Left lobe of liver (tissue), 2 donors: ENCODE data around the gene ABCD4. TPM values are rescaled to one million over a fixed set of nuclear protein-coding genes. Genes with fewer than 3 reads are reported as not detected.

Experiments
- ATAC-seq: fragments of 200-7000 bp; cut with Tn5 transposase; one replicate; pipeline ENCODE4 v1.9.1; 2020; ENCODE audit warnings: mild to moderate bottlenecking, moderate library complexity
- DNase-seq: peaks from one replicate; pipeline ENCODE4 v3.0.0-alpha.2; 2020; ENCODE audit warnings: low spot score
- total RNA-seq: library from RNA; stranded (reverse); gene quantifications from one replicate; pipeline ENCODE4 v1.2.1, GENCODE V29; 2021
- donor health status: DM: no; HTN: no; CAD: no; lungs with moderate emphysema.
- donor health status: DM: no; HTN: yes; CAD: no.

Gene ABCD4
- total RNA-seq, 1 donor from 2014 or later, result 39.7 TPM

DNA sequence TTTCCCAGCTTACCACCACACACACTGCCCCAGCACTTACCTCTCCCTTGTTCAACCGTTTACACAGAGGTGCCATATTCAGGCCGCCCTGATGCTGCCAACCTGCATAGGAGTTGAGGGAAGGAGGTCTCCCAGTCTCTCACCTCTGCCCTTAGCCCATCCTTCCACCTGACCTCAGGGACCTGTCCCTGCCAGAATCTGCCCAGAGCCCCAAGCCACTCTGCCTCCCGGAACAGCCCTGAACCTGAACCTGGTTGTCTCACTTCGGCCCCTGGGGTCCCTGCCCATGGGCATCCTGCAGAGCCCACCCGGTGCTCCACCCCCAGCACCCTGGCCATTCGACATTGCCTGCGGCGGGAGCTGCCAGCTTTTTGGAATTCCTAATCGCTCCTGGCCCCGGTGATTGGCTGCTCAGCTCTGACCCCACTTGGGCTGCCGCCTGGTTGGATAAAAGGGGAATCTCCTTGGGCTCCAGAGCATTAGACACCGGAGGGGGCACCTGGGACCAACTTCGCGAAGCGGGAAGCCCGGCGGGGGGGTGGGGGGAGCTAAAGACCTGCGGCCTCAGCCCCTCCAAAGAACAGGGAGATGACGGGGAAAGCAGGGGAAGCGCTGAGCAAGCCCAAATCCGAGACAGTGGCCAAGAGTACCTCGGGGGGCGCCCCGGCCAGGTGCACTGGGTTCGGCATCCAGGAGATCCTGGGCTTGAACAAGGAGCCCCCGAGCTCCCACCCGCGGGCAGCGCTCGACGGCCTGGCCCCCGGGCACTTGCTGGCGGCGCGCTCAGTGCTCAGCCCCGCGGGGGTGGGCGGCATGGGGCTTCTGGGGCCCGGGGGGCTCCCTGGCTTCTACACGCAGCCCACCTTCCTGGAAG lies 63.5 kb downstream of the ABCD4 start, which contains the start of gene VSX2:
Gene VSX2 (plus strand): TSS at position 476 of the 874 bp plus-strand sequence. CDS start 113 bp downstream, at position 589.
- no peak for DNase-seq
- ATAC-seq, result no peak

- DNase-seq (no peak), ATAC-seq (no peak)
Observed at GRCh38 chr14:74237441-74237840, 65.3 kb downstream of the ABCD4 start.

Other genes with a start within 250 kb of the ABCD4 start
- gene ALDH6A1, start 218.5 kb downstream of the ABCD4 start, total RNA-seq, result 327 TPM
- 5.6 TPM for gene LIN52, start 218.0 kb downstream of the ABCD4 start, total RNA-seq
- gene VSX2, start 63.5 kb downstream of the ABCD4 start, total RNA-seq, result not detected
- 0.08 TPM for gene VRTN, start 45.5 kb upstream of the ABCD4 start, total RNA-seq
- not detected for gene SYNDIG1L, start 123.3 kb upstream of the ABCD4 start, total RNA-seq
- gene NPC2, start 190.4 kb upstream of the ABCD4 start, total RNA-seq, result 35.4 TPM
- 10.0 TPM for gene ISCA2, start 190.8 kb upstream of the ABCD4 start, total RNA-seq